NCI-H1436 (cell line): Measurements from ENCODE around the gene PPIL4.
"Not testable (repeated sequence)": the region's sequence is repeated elsewhere in the genome, so short reads cannot be mapped to it uniquely, and the experiment has no call there.

Experiments used
- DNase-seq: peaks from one replicate; lab custom pipeline; 2025; lab: John Stamatoyannopoulos, UW

Gene PPIL4

GRCh38 chr6:149515494-149515893 is 30.3 kb downstream of the PPIL4 start:
- DNase-seq, result no peak

GRCh38 chr6:149513915-149514314 is 31.9 kb downstream of the PPIL4 start:
- no peak for DNase-seq

- DNase-seq, result no peak
Measured at GRCh38 chr6:149510793-149511512, 34.9 kb downstream of the PPIL4 start.

- no peak for DNase-seq
Measured at GRCh38 chr6:149508485-149508884, 37.4 kb downstream of the PPIL4 start.

GRCh38 chr6:149503872-149504271 is 42.0 kb downstream of the PPIL4 start:
- no peak for DNase-seq

- no peak for DNase-seq
Measured at GRCh38 chr6:149503276-149503675, 42.6 kb downstream of the PPIL4 start.

GRCh38 chr6:149501768-149502167 is 44.1 kb downstream of the PPIL4 start:
- no peak for DNase-seq

GRCh38 chr6:149501201-149501600 is 44.6 kb downstream of the PPIL4 start:
- DNase-seq, result no peak

- DNase-seq, result no peak
Measured at GRCh38 chr6:149500096-149500495, 45.7 kb downstream of the PPIL4 start.

- DNase-seq, result no peak
Measured at GRCh38 chr6:149499066-149499465, 46.8 kb downstream of the PPIL4 start.

GRCh38 chr6:149497365-149497764 is 48.5 kb downstream of the PPIL4 start:
- no peak for DNase-seq

GRCh38 chr6:149496597-149496996 is 49.2 kb downstream of the PPIL4 start:
- DNase-seq, result not testable (repeated sequence)

- DNase-seq, result not testable (repeated sequence)
Measured at GRCh38 chr6:149495349-149496016, 50.4 kb downstream of the PPIL4 start.

- DNase-seq, result not testable (repeated sequence)
Measured at GRCh38 chr6:149494810-149495209, 51.0 kb downstream of the PPIL4 start.

- DNase-seq, result no peak
Measured at GRCh38 chr6:149493761-149494320, 52.0 kb downstream of the PPIL4 start.

- no peak for DNase-seq
Measured at GRCh38 chr6:149492798-149493343, 53.0 kb downstream of the PPIL4 start.

- no peak for DNase-seq
Measured at GRCh38 chr6:149489967-149490366, 55.9 kb downstream of the PPIL4 start.

GRCh38 chr6:149488815-149489214 is 57.0 kb downstream of the PPIL4 start:
- no peak for DNase-seq

GRCh38 chr6:149487316-149487715 is 58.5 kb downstream of the PPIL4 start:
- DNase-seq, result no peak

GRCh38 chr6:149484733-149485700 is 60.8 kb downstream of the PPIL4 start, which contains the start of gene ZC3H12D:
TSS of gene ZC3H12D (minus strand) at chr6:149485014. CDS start at chr6:149474543, 10,471 bp downstream.
- DNase-seq, result no peak

GRCh38 chr6:149483849-149484655 is 61.8 kb downstream of the PPIL4 start:
- no peak for DNase-seq
